Lower leg skin (tissue), 4 donors: Measurements from ENCODE around the gene SPATA2. TPM values are rescaled to one million over a fixed set of nuclear protein-coding genes. Genes with fewer than 3 reads are reported as not detected.

Experiments used
- DNase-seq, 2 donors: peaks; one replicate each; pipeline ENCODE4 v3.0.0-alpha.2; 2019; ENCODE audit warnings: low spot score in 2 of 2
- H3K4me3 ChIP-seq: fragments of 200-600 bp; sonication (generic); 2 replicates; pipeline ENCODE4 v1.5.1; 2017; ENCODE audit warnings: mild to moderate bottlenecking, low read depth; ENCODE audit not compliant: poor library complexity, severe bottlenecking
- POLR2A ChIP-seq, 2 donors: fragments of 450-650 bp; IDR thresholded peaks; one replicate each; pipeline ENCODE4 v1.6.1; 2016 to 2017; ENCODE audit warnings: antibody characterized with exemption in 2 of 2, mild to moderate bottlenecking in 1 of 2, moderate library complexity in 1 of 2
- WGBS, 2 donors: methylation state at CpG; one replicate each; pipeline ENCODE4 v1.1.5; 2018; 5-methylcytosine and 5-hydroxymethylcytosine counted together
- intact Hi-C: fragments of 100-400 bp; cut with DNase I; formaldehyde crosslinking; loops from one replicate; pipeline ENCODE4 v1.15.0; 2023; ENCODE audit warnings: low total_unique reads
- total RNA-seq, 4 donors: library from RNA; depleted of rRNA; stranded (reverse); fragments of >200 nt; gene quantifications; one replicate each; pipeline ENCODE4 v1.1.0, GENCODE V29; 2016
- TF ChIP-seq, protein P1 (sequence below), 3 donors: fragments of 450-650 bp; IDR thresholded peaks; one replicate each; pipeline ENCODE4 v1.5.1; 2016; ENCODE audit warnings: antibody characterized with exemption in 3 of 3, mild to moderate bottlenecking in 3 of 3, moderate library complexity in 2 of 3

SPATA2 gene
- total RNA-seq, 4 donors from 2014 or later = 5.3 to 8.2 (median 6.2) TPM

DNA sequence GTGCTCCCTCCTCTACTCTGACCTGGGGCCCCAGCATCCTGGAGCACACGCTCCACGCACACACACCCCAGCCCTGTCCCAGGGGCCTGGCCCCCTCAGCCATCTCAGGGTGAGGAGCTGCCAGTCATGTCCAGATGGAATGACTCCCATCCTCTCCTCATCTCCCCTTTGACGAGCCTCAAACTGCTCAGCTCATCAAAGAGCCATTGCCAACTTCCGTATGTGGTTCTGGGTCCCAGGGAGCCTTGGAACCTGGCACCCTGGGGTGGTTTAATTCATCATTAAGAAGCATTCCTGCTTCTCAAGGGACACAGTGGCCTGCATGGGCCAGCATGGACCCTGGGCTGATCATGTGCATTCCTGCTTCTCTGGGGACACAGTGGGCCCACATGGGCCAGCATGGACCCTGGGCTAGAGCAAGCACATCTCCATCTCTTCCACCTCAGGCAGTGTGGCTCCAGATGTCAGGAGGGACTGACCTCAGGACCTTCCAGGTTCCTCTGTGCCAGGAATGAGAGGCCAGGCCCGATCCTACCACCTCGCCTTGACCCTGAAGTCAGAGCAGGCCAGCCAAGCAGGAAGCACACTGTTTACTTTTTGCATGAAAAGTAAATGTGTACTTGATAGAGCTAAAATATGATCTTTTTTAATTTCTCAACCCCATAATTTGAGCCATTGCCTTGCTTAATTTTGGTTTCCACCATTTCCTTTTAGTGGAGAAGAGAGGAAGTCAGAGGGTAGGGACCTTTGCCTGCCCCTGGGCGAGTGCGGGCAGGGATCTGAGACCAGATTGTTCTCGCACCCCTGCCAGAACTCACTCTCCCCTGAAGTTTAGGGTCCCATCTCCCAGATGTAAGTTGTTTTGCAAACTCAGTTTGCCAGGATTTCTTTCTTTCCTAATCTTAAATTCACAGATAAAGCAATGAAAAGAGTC lies 26.1 kb downstream of the SPATA2 start:
- H3K4me3 ChIP-seq = no peak overlapping the region
- no peak for DNase-seq
- WGBS, 2 donors = 83% methylated on average over 7 to 9 of the region's 9 CpGs
- TF ChIP-seq, protein P1, sequence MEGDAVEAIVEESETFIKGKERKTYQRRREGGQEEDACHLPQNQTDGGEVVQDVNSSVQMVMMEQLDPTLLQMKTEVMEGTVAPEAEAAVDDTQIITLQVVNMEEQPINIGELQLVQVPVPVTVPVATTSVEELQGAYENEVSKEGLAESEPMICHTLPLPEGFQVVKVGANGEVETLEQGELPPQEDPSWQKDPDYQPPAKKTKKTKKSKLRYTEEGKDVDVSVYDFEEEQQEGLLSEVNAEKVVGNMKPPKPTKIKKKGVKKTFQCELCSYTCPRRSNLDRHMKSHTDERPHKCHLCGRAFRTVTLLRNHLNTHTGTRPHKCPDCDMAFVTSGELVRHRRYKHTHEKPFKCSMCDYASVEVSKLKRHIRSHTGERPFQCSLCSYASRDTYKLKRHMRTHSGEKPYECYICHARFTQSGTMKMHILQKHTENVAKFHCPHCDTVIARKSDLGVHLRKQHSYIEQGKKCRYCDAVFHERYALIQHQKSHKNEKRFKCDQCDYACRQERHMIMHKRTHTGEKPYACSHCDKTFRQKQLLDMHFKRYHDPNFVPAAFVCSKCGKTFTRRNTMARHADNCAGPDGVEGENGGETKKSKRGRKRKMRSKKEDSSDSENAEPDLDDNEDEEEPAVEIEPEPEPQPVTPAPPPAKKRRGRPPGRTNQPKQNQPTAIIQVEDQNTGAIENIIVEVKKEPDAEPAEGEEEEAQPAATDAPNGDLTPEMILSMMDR (IDR thresholded peaks at IDR 0.05) = no peak
- intact Hi-C loops = no loop called here

DNA sequence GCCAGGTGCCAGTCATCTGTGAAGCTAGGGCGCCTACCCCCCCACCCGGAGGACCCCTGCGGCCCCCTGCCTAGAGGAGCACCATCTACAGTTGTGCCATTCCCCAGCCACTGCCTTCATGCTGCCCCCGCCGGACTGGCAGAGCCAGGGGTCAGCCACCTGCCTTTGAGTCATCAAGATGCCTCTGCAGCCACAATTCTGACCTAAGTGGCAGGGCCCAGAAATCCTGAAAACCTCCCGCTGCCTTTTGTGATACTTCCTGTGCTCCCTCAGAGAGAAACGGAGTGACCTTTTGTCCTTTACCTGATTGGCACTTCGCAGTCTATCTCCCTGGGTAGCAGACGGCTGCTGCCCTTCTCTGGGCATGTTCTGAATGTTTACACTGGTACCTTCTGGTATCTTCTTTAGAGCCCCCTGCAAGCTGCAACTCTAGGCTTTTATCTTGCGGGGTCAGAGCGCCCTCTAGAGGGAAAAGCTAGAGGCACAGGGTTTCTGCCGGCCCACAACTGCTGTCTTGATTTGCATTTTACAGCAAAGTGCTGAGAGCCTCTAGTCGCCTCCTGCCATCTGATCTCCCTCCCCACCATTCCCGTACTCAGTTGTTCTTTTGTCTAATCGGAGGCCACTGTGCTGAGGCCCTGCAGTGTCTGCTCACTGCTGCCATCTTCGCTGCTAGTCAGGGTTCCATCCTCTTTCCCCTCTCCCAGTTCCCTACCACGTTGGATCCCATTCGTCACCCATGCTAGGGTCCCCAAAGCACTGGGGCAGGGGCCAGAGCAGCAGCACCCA lies 26.9 kb downstream of the SPATA2 start:
- TF ChIP-seq, protein P1 (IDR thresholded peaks at IDR 0.05) = peak in 1 of 3 donors; percentile 13
- TF ChIP-seq POLR2A (IDR thresholded peaks at IDR 0.05) = no peak
- intact Hi-C loops = no loop called here
- no peak for DNase-seq
- WGBS, 2 donors = 62 to 67% methylated on average over 13 to 18 of the region's 18 CpGs
- no peak overlapping the region for H3K4me3 ChIP-seq

DNA sequence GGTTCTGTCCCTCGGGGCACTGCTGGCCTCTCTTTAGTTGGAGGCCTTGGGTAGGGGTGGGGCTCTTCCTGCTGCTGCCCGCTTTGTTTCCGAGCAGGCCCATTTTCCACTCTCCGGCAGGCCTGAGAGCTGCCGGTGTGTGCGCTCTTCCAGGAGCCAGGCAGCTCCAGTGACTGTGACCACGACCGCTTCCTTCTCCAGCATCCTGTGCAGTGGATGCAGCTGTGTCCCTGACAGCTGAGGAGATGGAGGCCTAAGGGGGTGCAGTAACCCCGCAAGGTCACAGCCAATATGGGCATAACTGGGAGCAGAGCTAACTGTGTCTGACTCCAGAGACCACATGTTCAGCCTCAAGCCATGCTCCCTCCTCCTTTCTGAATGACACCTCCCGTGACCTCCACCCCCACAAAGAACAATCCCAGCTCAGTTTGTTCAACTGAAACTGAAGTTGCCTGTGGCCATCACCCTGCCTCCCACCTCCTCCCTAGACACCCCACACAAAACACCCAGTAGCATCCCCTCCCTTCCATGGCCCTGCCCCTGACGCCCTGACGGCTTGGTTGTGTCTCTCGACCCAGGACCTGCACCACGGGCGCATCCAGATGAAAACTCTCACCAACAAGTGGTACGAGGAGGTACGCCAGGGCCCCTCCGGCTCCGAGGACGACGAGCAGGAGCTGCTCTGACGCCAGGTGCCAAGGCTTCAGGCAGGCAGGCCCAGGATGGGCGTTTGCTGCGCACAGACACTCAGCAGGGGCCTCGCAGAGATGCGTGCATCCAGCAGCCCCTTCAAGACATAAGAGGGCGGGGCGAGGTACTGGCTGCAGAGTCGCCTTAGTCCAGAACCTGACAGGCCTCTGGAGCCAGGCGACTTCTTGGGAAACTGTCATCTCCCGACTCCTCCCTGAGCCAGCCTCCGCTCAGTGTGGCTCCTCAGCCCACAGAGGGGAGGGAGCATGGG lies 27.8 kb downstream of the SPATA2 start:
- 69 to 77% methylated on average over 31 to 32 of the region's 32 CpGs for WGBS, 2 donors
- TF ChIP-seq, protein P1 (IDR thresholded peaks at IDR 0.05) = no peak
- TF ChIP-seq POLR2A (IDR thresholded peaks at IDR 0.05) = no peak
- intact Hi-C loops = no loop called here
- no peak for DNase-seq
- H3K4me3 ChIP-seq = no peak overlapping the region

DNA sequence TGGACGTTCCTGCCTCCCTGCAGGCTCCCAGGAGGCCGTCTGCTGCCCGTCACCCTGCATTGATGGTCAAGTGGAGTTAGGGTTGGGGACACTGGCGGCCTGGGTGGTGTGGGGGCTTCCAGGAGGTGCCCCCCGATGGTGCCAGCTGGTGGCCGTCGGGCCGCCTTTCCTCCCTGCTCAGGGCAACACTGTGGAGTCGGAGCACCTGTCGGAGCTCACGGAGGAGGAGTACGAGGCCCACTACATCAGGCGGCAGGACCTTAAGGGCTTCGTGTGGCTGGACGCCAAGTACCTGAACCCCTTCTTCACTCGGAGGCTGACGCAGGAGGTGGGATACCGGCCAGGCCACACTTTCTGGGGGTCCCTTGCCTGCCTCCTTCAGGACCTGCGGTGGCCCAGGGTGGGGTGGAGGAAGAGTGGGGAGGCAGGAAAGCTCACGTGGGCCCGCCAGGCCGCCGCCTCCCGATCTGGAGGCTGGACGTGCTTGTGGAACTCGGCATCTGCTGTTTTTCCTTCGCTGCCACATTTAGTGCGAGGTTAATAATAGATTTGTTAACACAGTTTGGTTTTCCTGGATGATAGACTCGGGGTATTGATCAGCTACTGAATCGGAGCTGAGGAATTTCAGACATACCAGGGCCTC lies 28.6 kb downstream of the SPATA2 start:
- intact Hi-C loops = no loop called here
- no peak for DNase-seq
- no peak overlapping the region for H3K4me3 ChIP-seq
- TF ChIP-seq, protein P1 (IDR thresholded peaks at IDR 0.05) = no peak
- no peak for TF ChIP-seq POLR2A (IDR thresholded peaks at IDR 0.05)
- WGBS, 2 donors = 78 to 80% methylated on average over 25 to 30 of the region's 30 CpGs
